A549 (cell line): ENCODE measurements around the gene PRICKLE4. TPM values are rescaled to one million over a fixed set of nuclear protein-coding genes. Genes with fewer than 3 reads are reported as not detected.

Experiments used
- ATAC-seq, 2 experiments: fragments of 200-7000 bp in 1 of 2; fragments of >200 bp in 1 of 2; cut with Nextera tagmentation in 1 of 2; cut with Tn5 transposase in 1 of 2; 3 replicates each; pipeline versions ENCODE4 v1.8.0 to v1.9.1; 2018 to 2020; ENCODE audit warnings: mild to moderate bottlenecking in 1 of 2, moderate library complexity in 1 of 2
- CTCF ChIA-PET: fragments of 300-600 bp; sonication (Branson Sonifier 250); formaldehyde crosslinking; extraction: SDS; loops from one replicate; lab custom pipeline; 2021; ENCODE audit warnings: antibody characterized with exemption, inconsistent platforms; lab: Yijun Ruan, JAX
- POLR2A ChIA-PET: fragments of 350-600 bp; formaldehyde crosslinking; extraction: SDS; loops from one replicate; lab custom pipeline; 2021; ENCODE audit warnings: antibody characterized with exemption, inconsistent platforms; lab: Yijun Ruan, JAX
- DNase-seq, 2 experiments: peaks; one replicate each; pipeline versions ENCODE4 v3.0.0 to v3.0.0-alpha.2; 2011 to 2016; ENCODE audit warnings: low read depth in 1 of 2, low spot score in 1 of 2
- FAIRE-seq: peaks from 2 replicates; lab custom pipeline; 2011; peaks lifted over from hg19 to GRCh38; lab: Jason Lieb, UNC
- H3K27ac ChIP-seq, 2 experiments: fragments of >200 bp; sonication (Bioruptor Twin); formaldehyde crosslinking; 3 replicates each; pipeline ENCODE4 v1.5.1; 2016 to 2017
- H3K4me1 ChIP-seq: fragments of >200 bp; sonication (Bioruptor Twin); formaldehyde crosslinking; 3 replicates; pipeline ENCODE4 v1.6.1; 2016
- H3K4me2 ChIP-seq: fragments of >200 bp; sonication (Bioruptor Twin); formaldehyde crosslinking; 3 replicates; pipeline ENCODE4 v1.6.1; 2016
- H3K4me3 ChIP-seq: fragments of >200 bp; sonication (Bioruptor Twin); formaldehyde crosslinking; 3 replicates; pipeline ENCODE4 v1.5.1; 2016
- H3K9me3 ChIP-seq: fragments of >200 bp; sonication (Bioruptor Twin); formaldehyde crosslinking; 3 replicates; pipeline ENCODE4 v1.6.1; 2016
- BHLHE40 ChIP-seq: IDR thresholded peaks from 2 replicates; pipeline ENCODE4 v1.6.1; 2012; ENCODE audit warnings: low read depth, low read length, inconsistent platforms
- CBX2 ChIP-seq: fragments of 200-600 bp; sonication (generic); IDR thresholded peaks from 2 replicates; pipeline ENCODE4 v1.6.1; 2016; ENCODE audit warnings: low read depth, mild to moderate bottlenecking, borderline replicate concordance
- CEBPB ChIP-seq, 2 experiments: fragments of >200 bp in 1 of 2; sonication (Bioruptor Twin) in 1 of 2; formaldehyde crosslinking in 1 of 2; IDR thresholded peaks; 2 replicates each; pipeline ENCODE4 v1.6.1; 2012 to 2016
- EHMT2 ChIP-seq: fragments of 200-600 bp; sonication (generic); IDR thresholded peaks from 2 replicates; pipeline ENCODE4 v1.6.1; 2016; ENCODE audit warnings: antibody characterized with exemption, low read depth, mild to moderate bottlenecking, moderate library complexity
- EP300 ChIP-seq, 2 experiments: fragments of >200 bp; sonication (Bioruptor Twin); formaldehyde crosslinking; IDR thresholded peaks; 2 replicates in 1 of 2; 3 replicates in 1 of 2; pipeline ENCODE4 v1.6.1; 2016 to 2017
- FOSL2 ChIP-seq, 2 experiments: fragments of 450-650 bp in 1 of 2; fragments of >200 bp in 1 of 2; sonication (Bioruptor Twin) in 1 of 2; formaldehyde crosslinking; IDR thresholded peaks; 2 replicates each; pipeline versions ENCODE4 v1.5.0 to v1.6.1; 2016 to 2020; ENCODE audit warnings: mild to moderate bottlenecking in 1 of 2, moderate library complexity in 1 of 2
- FOXS1 ChIP-seq: fragments of 250-450 bp; sonication (Bioruptor Pico); IDR thresholded peaks from 2 replicates; pipeline ENCODE4 v1.5.0; 2020; ENCODE audit warnings: mild to moderate bottlenecking, moderate library complexity
- HDAC2 ChIP-seq: fragments of 200-600 bp; sonication (generic); IDR thresholded peaks from 2 replicates; pipeline ENCODE4 v1.6.1; 2016
- HOXA7 ChIP-seq: fragments of 250-450 bp; sonication (Bioruptor Pico); IDR thresholded peaks from 2 replicates; pipeline ENCODE4 v1.5.0; 2020; ENCODE audit warnings: mild to moderate bottlenecking, moderate library complexity
- JUNB ChIP-seq: fragments of >200 bp; sonication (Bioruptor Twin); formaldehyde crosslinking; IDR thresholded peaks from 2 replicates; pipeline ENCODE4 v1.6.1; 2016
- KDM1A ChIP-seq: fragments of 200-600 bp; sonication (generic); IDR thresholded peaks from 2 replicates; pipeline ENCODE4 v1.6.1; 2016; ENCODE audit warnings: low read depth, mild to moderate bottlenecking
- KDM5A ChIP-seq: fragments of 200-600 bp; sonication (generic); IDR thresholded peaks from 2 replicates; pipeline ENCODE4 v1.6.1; 2016; ENCODE audit warnings: antibody characterized with exemption, mild to moderate bottlenecking
- MAFK ChIP-seq: fragments of 450-650 bp; IDR thresholded peaks from 2 replicates; pipeline ENCODE4 v1.6.1; 2014; ENCODE audit not compliant: partially characterized antibody
- MAZ ChIP-seq: fragments of 150-350 bp; IDR thresholded peaks from 2 replicates; pipeline ENCODE4 v1.6.1; 2014; ENCODE audit warnings: antibody characterized with exemption, low read depth, low read length, borderline replicate concordance
- NPAS2 ChIP-seq: fragments of 250-450 bp; sonication (Bioruptor Pico); IDR thresholded peaks from 2 replicates; pipeline ENCODE4 v1.8.0; 2022; ENCODE audit warnings: mild to moderate bottlenecking, moderate library complexity, borderline replicate concordance
- NR3C1 ChIP-seq: fragments of >200 bp; sonication (Bioruptor Twin); formaldehyde crosslinking; IDR thresholded peaks from 3 replicates; pipeline ENCODE4 v1.6.1; 2017
- POLR2A ChIP-seq: IDR thresholded peaks from 2 replicates; pipeline ENCODE4 v1.6.1; 2012; ENCODE audit warnings: mild to moderate bottlenecking, low read length
- POLR2AphosphoS2 ChIP-seq: conservative IDR thresholded peaks from 2 replicates; pipeline ENCODE4 v1.6.1; 2012; ENCODE audit warnings: low read length, improper control_type of control experiment, inconsistent platforms
- RCOR1 ChIP-seq: fragments of 150-350 bp; IDR thresholded peaks from 2 replicates; pipeline ENCODE4 v1.6.1; 2014; ENCODE audit warnings: antibody characterized with exemption, low read length, low read depth
- RNF2 ChIP-seq: fragments of 200-600 bp; sonication (generic); IDR thresholded peaks from 2 replicates; pipeline ENCODE4 v1.6.1; 2016; ENCODE audit warnings: low read depth, mild to moderate bottlenecking, antibody characterized with exemption, moderate library complexity, borderline replicate concordance
- TP53 ChIP-seq: fragments of 250-450 bp; sonication (Bioruptor Pico); IDR thresholded peaks from 2 replicates; pipeline ENCODE4 v1.5.0; 2021; ENCODE audit warnings: mild to moderate bottlenecking, moderate library complexity
- ZSCAN20 ChIP-seq: fragments of 250-450 bp; sonication (Bioruptor Pico); IDR thresholded peaks from 2 replicates; pipeline ENCODE4 v1.8.0; 2022; ENCODE audit warnings: mild to moderate bottlenecking, moderate library complexity
- WGBS: methylation state at CpG from one replicate; pipeline ENCODE4 v1.1.6; 2017; ENCODE audit errors: missing lambda C conversion rate; 5-methylcytosine and 5-hydroxymethylcytosine counted together
- polyA plus RNA-seq, 4 experiments: library from polyadenylated mRNA; depleted of rRNA in 3 of 4; stranded (reverse); fragments of >200 nt; fragmentation: RNase III in 1 of 4; extraction: RNeasy Plus Mini Kit Qiagen cat#74134 plus additional on column Dnase treatment in 1 of 4; gene quantifications; 2 replicates in 3 of 4; 3 replicates in 1 of 4; pipeline ENCODE4 v1.2.3, GENCODE V29; 2011 to 2017
- TF ChIP-seq, protein P1 (sequence below): IDR thresholded peaks from 2 replicates; pipeline ENCODE4 v1.6.1; 2012; ENCODE audit warnings: low read depth, borderline replicate concordance
- TF ChIP-seq, protein P2 (sequence below): fragments of >200 bp; sonication (Bioruptor Twin); formaldehyde crosslinking; IDR thresholded peaks from 2 replicates; pipeline ENCODE4 v1.6.1; 2016

Gene PRICKLE4
- polyA plus RNA-seq, 2 of the 4 experiments (the other 2 are of a cell fraction), result 0.34 to 1.5 TPM

DNA sequence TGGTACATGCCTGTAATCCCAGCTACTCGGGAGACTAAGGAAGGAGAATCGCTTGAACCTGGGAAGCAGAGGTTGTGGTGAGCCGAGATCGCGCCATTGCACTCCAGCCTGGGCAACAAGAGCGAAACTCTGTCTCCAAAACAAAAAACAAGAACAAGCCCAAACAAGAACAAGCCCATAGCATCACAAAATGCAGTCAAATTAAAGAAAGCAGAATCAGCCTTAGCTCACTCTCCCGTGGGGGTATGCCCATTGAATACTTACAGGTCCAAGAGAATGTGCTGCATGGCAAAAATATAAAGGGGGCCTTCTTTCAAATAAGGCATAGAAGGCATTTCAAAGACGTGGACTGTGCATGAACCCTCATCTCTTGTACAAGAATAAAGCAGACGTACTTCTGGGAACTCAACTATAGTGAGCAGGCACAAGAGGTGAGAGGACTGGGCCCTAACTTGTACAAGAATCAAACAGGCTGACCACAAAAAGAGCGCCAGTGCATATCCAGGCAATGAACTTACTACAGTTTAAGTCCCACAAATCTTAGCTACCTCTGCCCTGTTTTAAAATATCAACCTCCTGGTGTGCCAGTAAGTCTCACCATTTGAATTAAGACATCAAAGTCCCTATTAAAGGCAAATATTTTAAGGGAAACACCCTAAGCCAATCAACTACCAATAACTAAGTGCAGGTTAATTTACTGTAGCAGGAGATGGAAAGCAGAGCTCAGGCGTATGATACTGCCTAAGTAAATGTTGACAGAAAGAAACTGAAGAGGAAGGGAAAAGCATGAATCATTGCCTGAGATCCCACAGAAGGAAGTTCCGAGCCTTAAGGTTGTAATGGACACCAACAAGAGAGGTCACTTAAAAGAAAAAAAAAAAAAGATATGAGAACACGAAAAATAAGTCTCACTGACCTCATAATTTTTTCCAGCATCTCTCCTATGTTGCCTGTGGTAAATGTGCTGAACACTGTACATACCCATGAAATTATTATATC is 44.3 kb downstream of the PRICKLE4 start (continued):
- TF ChIP-seq MAZ (no peak), POLR2A (no peak), POLR2AphosphoS2 (no peak), BHLHE40 (no peak), EP300 (IDR thresholded peaks at IDR 0.05) (no peak), NPAS2 (CRISPR knock-in tag) (no peak)

DNA sequence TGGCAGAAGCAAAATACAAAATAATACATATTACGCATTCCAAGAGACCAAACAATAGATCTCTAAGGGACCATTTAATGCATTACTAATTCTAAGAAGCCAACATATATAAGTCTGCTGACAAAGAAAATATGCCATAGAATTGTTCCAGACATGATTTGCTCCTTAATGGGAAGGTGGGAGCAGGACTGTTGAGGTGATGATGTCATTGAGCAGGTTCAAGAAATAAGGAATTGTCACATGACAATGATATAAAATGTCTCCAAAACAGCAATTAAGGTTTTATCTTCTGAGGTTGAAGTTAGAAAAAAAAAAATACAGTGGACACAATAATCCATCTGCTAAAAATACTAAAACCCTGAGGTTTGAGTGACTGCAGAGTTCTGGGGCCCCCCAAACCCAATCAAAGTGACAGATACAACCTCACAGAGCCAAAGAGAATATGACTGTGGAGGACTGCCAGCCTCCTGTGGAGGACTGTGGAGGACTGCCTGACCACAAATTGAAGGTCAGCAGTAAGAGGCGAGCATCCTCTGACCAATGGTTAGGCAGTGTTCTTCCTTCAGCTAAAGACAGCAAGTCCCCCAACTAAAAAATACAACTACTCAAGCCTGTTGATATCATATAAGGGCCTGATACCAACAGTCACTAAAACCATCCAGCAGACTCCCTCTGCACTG is 45.9 kb downstream of the PRICKLE4 start:
- WGBS, result 96% methylated on average over 2 of the region's 2 CpGs
- no peak for FAIRE-seq

DNA sequence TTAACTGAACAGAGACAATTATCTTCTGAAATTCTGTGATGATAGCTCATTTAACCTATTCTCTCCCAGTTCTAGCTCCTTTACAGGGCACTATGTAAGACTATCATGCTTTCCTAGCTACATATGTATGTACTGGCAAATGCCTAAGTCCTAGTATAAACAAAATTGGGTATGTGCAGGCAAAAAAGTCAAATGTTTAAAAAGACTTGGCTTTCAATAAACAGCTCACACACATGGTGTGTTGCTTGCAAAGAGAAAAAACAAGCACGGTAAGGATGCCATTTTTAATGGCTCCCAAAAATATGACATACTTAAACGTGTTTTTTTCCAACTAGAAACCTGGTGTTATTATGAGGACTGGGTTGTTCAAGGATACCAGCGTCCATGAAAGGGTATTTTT is 51.7 kb downstream of the PRICKLE4 start:
- H3K9me3 ChIP-seq, result no peaks in the 10 kb centered on the region
- ChIA-PET POLR2A (no interaction called here), CTCF (interaction anchor here (0.9 to 2.0 kb wide), 3 partner anchors 10 to 31 kb away, joined by 5 to 7 read pairs (median 6); no protein-coding TSS in a partner anchor)
- no peak for TF ChIP-seq CBX2
- no peak overlapping the region for H3K4me2 ChIP-seq
- DNase-seq (no peak), ATAC-seq (no peak), FAIRE-seq (no peak)
- no peak overlapping the region for H3K4me3 ChIP-seq
- H3K4me1 ChIP-seq, result no peaks in the 10 kb centered on the region
- 79% methylated on average over 3 of the region's 3 CpGs for WGBS
- no peak overlapping the region for H3K27ac ChIP-seq

More for the DNA sequence above, 45.9 kb downstream of the PRICKLE4 start:
- H3K4me3 ChIP-seq, result no peak overlapping the region
- POLR2A ChIA-PET, result no interaction called here
- H3K9me3 ChIP-seq, result no peaks in the 10 kb centered on the region
- TF ChIP-seq ZSCAN20 (CRISPR knock-in tag) (no peak), POLR2AphosphoS2 (no peak), KDM5A (no peak), FOXS1 (no peak), NR3C1 (no peak), TP53 (CRISPR knock-in tag) (no peak), HDAC2 (no peak), MAFK (no peak), BHLHE40 (no peak), RNF2 (no peak), HOXA7 (CRISPR knock-in tag) (no peak), JUNB (no peak), CEBPB (IDR thresholded peaks at IDR 0.05) (no peak), FOSL2 (IDR thresholded peaks at IDR 0.05) (no peak), FOSL2 (CRISPR knock-in tag; IDR thresholded peaks at IDR 0.05) (no peak), KDM1A (no peak), EHMT2 (no peak), RCOR1 (no peak)
- TF ChIP-seq, protein P1, sequence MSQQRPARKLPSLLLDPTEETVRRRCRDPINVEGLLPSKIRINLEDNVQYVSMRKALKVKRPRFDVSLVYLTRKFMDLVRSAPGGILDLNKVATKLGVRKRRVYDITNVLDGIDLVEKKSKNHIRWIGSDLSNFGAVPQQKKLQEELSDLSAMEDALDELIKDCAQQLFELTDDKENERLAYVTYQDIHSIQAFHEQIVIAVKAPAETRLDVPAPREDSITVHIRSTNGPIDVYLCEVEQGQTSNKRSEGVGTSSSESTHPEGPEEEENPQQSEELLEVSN, result no peak
- TF ChIP-seq, protein P2, sequence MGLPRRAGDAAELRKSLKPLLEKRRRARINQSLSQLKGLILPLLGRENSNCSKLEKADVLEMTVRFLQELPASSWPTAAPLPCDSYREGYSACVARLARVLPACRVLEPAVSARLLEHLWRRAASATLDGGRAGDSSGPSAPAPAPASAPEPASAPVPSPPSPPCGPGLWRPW, result no peak
- TF ChIP-seq, all 56 proteins: peak for 0
- CTCF ChIA-PET, result interaction anchor here (0.6 to 2.6 kb wide), 2 partner anchors 25 to 225 kb away, joined by 3 to 10 read pairs; no protein-coding TSS in a partner anchor
- ATAC-seq (no peak), DNase-seq (no peak)
- no peak overlapping the region for H3K4me2 ChIP-seq
- peaks cover 16% of the 10 kb centered on the region for H3K4me1 ChIP-seq
- no peak overlapping the region for H3K27ac ChIP-seq
